ENCODE measurements around the gene BIN2. TPM values are rescaled to one million over a fixed set of nuclear protein-coding genes. Genes with fewer than 3 reads are reported as not detected.
A peak's percentile ranks its signal among the peaks of the same experiment; 100 is the strongest.

The BIN2 gene
- total RNA-seq, 3 donors from 2014 or later = 2.3 to 7.6 (median 6.2) TPM

DNA sequence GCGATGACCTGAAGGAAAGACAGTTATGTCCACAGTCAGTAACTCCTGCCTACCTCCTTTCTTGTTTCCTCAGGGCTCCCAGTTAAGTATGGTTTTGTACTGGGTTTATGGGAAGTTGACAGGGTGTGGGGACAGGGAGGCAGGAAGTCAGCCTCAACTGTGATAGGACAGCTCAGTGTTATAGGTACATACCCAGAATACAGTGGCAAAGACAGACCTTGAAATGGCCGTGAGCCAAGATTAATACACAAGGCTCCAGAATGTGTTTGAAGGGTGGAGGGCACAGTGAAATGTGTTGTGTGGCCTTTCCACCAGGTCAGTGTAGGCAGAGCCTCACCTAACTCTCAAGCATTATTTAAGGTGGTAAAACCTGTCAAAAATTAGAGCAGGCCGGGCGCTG, 4.6 kb upstream of the BIN2 start:
- no peak for DNase-seq (ENCODE audit: low spot score in 2 of 2)
- H3K36me3 ChIP-seq = no peaks in the 10 kb centered on the region
- no peaks in the 10 kb centered on the region for H3K9me3 ChIP-seq
- no peaks in the 10 kb centered on the region for H3K4me1 ChIP-seq
- H3K27me3 ChIP-seq = no peaks in the 10 kb centered on the region
- TF ChIP-seq POLR2A (IDR thresholded peaks at IDR 0.05) (no peak), POLR2AphosphoS5 (IDR thresholded peaks at IDR 0.05) (no peak)
- TF ChIP-seq, protein P1, sequence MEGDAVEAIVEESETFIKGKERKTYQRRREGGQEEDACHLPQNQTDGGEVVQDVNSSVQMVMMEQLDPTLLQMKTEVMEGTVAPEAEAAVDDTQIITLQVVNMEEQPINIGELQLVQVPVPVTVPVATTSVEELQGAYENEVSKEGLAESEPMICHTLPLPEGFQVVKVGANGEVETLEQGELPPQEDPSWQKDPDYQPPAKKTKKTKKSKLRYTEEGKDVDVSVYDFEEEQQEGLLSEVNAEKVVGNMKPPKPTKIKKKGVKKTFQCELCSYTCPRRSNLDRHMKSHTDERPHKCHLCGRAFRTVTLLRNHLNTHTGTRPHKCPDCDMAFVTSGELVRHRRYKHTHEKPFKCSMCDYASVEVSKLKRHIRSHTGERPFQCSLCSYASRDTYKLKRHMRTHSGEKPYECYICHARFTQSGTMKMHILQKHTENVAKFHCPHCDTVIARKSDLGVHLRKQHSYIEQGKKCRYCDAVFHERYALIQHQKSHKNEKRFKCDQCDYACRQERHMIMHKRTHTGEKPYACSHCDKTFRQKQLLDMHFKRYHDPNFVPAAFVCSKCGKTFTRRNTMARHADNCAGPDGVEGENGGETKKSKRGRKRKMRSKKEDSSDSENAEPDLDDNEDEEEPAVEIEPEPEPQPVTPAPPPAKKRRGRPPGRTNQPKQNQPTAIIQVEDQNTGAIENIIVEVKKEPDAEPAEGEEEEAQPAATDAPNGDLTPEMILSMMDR (IDR thresholded peaks at IDR 0.05) = no peak
- intact Hi-C loops (cut with DNase I; ENCODE audit: low total_unique reads) = no loop called here
- no peak overlapping the region for H3K27ac ChIP-seq
- H3K4me3 ChIP-seq = no peak overlapping the region

DNA sequence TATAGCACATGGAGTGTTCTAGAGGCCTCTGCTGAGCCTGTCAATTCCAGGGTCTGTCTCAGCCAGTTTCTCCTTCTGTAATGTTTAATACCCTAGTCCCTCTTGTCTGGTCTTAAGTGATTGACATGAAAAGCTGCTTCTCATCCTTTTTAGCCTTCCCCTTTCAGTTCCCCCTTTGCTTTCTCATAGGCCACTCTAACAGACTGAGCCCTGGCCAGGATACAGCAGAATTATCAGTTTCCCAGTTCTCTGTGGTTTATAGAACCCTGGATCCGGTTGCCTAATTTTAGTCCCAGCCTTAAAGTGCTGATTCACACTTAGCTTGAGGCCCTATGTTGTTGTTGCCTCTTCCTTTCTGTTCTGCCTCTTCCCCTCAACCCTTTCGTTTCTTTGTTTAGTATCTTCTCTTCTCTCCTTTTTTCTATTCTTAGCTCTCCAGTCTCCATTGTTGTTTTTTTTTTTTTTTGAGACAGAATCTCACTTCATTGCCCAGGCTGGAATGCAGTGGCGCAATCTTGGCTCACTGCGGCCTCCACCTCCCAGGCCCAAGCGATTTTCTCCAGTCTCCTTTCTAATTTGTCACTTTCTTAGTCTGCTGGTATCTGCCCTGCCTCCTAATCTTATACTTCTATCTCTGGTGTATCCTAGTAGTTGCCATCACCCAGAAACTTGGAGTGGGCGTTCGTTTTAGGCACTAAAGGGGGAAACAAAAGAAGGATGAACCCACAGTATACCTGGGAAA, 2.9 kb upstream of the BIN2 start:
- H3K9me3 ChIP-seq = no peaks in the 10 kb centered on the region
- DNase-seq (ENCODE audit: low spot score in 2 of 2) = no peak
- no peak overlapping the region for H3K4me3 ChIP-seq
- H3K4me1 ChIP-seq = no peaks in the 10 kb centered on the region
- intact Hi-C loops (cut with DNase I; ENCODE audit: low total_unique reads) = no loop called here
- H3K36me3 ChIP-seq = no peaks in the 10 kb centered on the region
- TF ChIP-seq, protein P1 (IDR thresholded peaks at IDR 0.05) = no peak
- TF ChIP-seq POLR2A (IDR thresholded peaks at IDR 0.05) (no peak), POLR2AphosphoS5 (IDR thresholded peaks at IDR 0.05) (no peak)
- no peaks in the 10 kb centered on the region for H3K27me3 ChIP-seq
- peak overlapping the region; percentile 44 to 60 for H3K27ac ChIP-seq

DNA sequence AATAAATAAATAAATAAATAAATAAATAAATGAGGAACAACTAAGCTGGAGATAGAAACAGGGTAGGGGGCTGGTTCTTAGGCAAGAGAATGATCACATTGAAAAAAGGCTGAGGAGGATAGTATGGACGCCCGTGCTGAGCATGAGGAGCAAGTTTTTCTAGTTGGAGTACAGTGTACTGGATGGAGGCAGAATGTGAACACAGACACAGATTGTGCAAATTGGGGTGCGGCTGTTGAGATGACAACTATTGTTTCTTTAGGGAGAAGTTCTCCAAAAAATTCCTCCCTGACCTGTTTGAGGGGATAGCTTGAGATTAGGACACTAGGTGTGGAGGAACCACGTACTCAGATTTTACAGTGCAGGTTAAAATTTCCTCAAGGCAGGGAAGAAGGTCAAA, 979 bp upstream of the BIN2 start:
- peak overlapping the region; percentile 21 to 68 for H3K27ac ChIP-seq
- no peaks in the 10 kb centered on the region for H3K9me3 ChIP-seq
- H3K4me1 ChIP-seq = no peaks in the 10 kb centered on the region
- H3K36me3 ChIP-seq = no peaks in the 10 kb centered on the region
- no peaks in the 10 kb centered on the region for H3K27me3 ChIP-seq
- DNase-seq (ENCODE audit: low spot score in 2 of 2) = peak in 1 of 2 donors; percentile 28
- H3K4me3 ChIP-seq = no peak overlapping the region
- peak in 1 of 3 donors; percentile 17 for TF ChIP-seq POLR2AphosphoS5 (IDR thresholded peaks at IDR 0.05)
- TF ChIP-seq POLR2A (IDR thresholded peaks at IDR 0.05) = no peak
- TF ChIP-seq, protein P1 (IDR thresholded peaks at IDR 0.05) = no peak
- intact Hi-C loops (cut with DNase I; ENCODE audit: low total_unique reads) = no loop called here

DNA sequence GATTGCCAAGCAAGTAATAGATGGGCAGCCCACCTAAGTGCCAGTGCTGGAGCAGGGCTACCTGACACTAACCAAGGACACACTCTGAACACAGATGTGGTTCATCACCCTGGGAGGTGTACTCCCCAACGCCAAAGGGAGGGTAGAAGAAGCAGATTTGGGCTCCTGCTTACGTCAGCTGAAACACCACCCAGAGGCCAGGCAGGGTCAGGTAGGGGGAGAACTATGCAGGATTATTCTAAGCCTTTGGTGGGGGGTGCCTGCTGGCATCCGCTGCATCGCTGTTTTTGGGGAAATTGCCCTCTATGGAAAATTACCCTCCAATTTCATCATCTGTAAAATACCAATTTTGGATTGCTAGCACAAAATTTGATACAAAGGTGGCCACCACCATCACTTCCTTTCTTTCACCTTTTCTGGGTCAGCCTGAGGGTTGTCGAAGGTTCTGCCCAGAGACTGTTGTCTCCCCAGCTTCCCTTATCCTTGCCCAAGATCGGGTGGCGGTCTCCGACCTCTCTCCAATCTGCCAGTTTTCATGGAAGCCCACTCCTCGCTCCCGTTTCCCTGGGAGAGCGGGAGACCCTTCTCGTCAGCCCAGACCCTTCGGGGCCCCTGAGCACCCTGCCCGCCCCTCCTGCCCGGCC, 535 bp downstream of the BIN2 start:
- Histone ChIP-seq H3K27ac (peak overlapping the region; percentile 38 to 58), H3K4me1 (no peaks in the 10 kb centered on the region)
- intact Hi-C loops (cut with DNase I; ENCODE audit: low total_unique reads) = no loop called here

More for the DNA sequence above, 535 bp downstream of the BIN2 start:
- Histone ChIP-seq H3K9me3 (no peaks in the 10 kb centered on the region), H3K36me3 (no peaks in the 10 kb centered on the region), H3K27me3 (no peaks in the 10 kb centered on the region), H3K4me3 (peak overlapping the region; percentile 24 to 46 (median 31))
- TF ChIP-seq POLR2AphosphoS5 (IDR thresholded peaks at IDR 0.05) (no peak), POLR2A (IDR thresholded peaks at IDR 0.05) (no peak)
- TF ChIP-seq, protein P1 (IDR thresholded peaks at IDR 0.05) = no peak
- no peak for DNase-seq (ENCODE audit: low spot score in 2 of 2)
